Measurements from ENCODE around the gene GCFC2.
"Not testable (repeated sequence)": the region's sequence is repeated elsewhere in the genome, so short reads cannot be mapped to it uniquely, and the experiment has no call there.

Gene GCFC2

GRCh38 chr2:75688196-75688595 is 22.5 kb downstream of the GCFC2 start:
- Histone ChIP-seq H3K27ac (ENCODE audit: low read depth, low read length) (no peak overlapping the region), H3K4me1 (ENCODE audit: control insufficient read depth in 5 of 5, insufficient read depth in 5 of 5, low read length in 5 of 5) (no peaks in the 10 kb centered on the region), H3K27me3 (ENCODE audit: control insufficient read depth in 5 of 5, insufficient read depth in 4 of 5, low read length in 5 of 5) (no peaks in the 10 kb centered on the region), H3K9me3 (ENCODE audit: control insufficient read depth in 5 of 5, low read length in 5 of 5) (no peaks in the 10 kb centered on the region), H3K4me3 (ENCODE audit: low read depth in 1 of 5, low read length in 5 of 5) (no peak overlapping the region), H3K9ac (ENCODE audit: low read length in 5 of 5) (no peak overlapping the region), H3K36me3 (ENCODE audit: control insufficient read depth in 5 of 5, insufficient read depth in 5 of 5, low read length in 5 of 5) (peaks cover 31 to 58% (median 50%) of the 10 kb centered on the region in 5 donors)

GRCh38 chr2:75683430-75683829 is 27.3 kb downstream of the GCFC2 start:
- H3K27ac ChIP-seq (ENCODE audit: low read depth, low read length); H3K9ac ChIP-seq (ENCODE audit: low read length in 5 of 5); H3K9me3 ChIP-seq (ENCODE audit: control insufficient read depth in 5 of 5, low read length in 5 of 5); H3K4me1 ChIP-seq (ENCODE audit: control insufficient read depth in 5 of 5, insufficient read depth in 5 of 5, low read length in 5 of 5); H3K4me3 ChIP-seq (ENCODE audit: low read depth in 1 of 5, low read length in 5 of 5); H3K27me3 ChIP-seq (ENCODE audit: control insufficient read depth in 5 of 5, insufficient read depth in 4 of 5, low read length in 5 of 5): not testable (repeated sequence)
- H3K36me3 ChIP-seq (ENCODE audit: control insufficient read depth in 5 of 5, insufficient read depth in 5 of 5, low read length in 5 of 5) = peaks cover 22 to 42% (median 32%) of the 10 kb centered on the region in 5 donors

- Histone ChIP-seq H3K9me3 (ENCODE audit: control insufficient read depth in 5 of 5, low read length in 5 of 5) (no peaks in the 10 kb centered on the region), H3K27ac (ENCODE audit: low read depth, low read length) (no peak overlapping the region), H3K27me3 (ENCODE audit: control insufficient read depth in 5 of 5, insufficient read depth in 4 of 5, low read length in 5 of 5) (no peaks in the 10 kb centered on the region), H3K4me3 (ENCODE audit: low read depth in 1 of 5, low read length in 5 of 5) (no peak overlapping the region), H3K4me1 (ENCODE audit: control insufficient read depth in 5 of 5, insufficient read depth in 5 of 5, low read length in 5 of 5) (peaks cover 0 to 12% (median 0%) of the 10 kb centered on the region in 5 donors), H3K9ac (ENCODE audit: low read length in 5 of 5) (no peak overlapping the region), H3K36me3 (ENCODE audit: control insufficient read depth in 5 of 5, insufficient read depth in 5 of 5, low read length in 5 of 5) (peaks cover 3 to 23% (median 15%) of the 10 kb centered on the region in 5 donors)
Measured at GRCh38 chr2:75680402-75680801, 30.3 kb downstream of the GCFC2 start.

- no peaks in the 10 kb centered on the region for H3K27me3 ChIP-seq (ENCODE audit: control insufficient read depth in 5 of 5, insufficient read depth in 4 of 5, low read length in 5 of 5)
- no peaks in the 10 kb centered on the region for H3K9me3 ChIP-seq (ENCODE audit: control insufficient read depth in 5 of 5, low read length in 5 of 5)
- H3K27ac ChIP-seq (ENCODE audit: low read depth, low read length) = no peak overlapping the region
- peaks cover 0 to 16% (median 0%) of the 10 kb centered on the region in 5 donors for H3K4me1 ChIP-seq (ENCODE audit: control insufficient read depth in 5 of 5, insufficient read depth in 5 of 5, low read length in 5 of 5)
- no peak overlapping the region for H3K9ac ChIP-seq (ENCODE audit: low read length in 5 of 5)
- H3K4me3 ChIP-seq (ENCODE audit: low read depth in 1 of 5, low read length in 5 of 5) = no peak overlapping the region
- H3K36me3 ChIP-seq (ENCODE audit: control insufficient read depth in 5 of 5, insufficient read depth in 5 of 5, low read length in 5 of 5) = peaks cover 0 to 23% (median 13%) of the 10 kb centered on the region in 5 donors
Measured at GRCh38 chr2:75679556-75679955, 31.2 kb downstream of the GCFC2 start.

- Histone ChIP-seq H3K27ac (ENCODE audit: low read depth, low read length) (no peak overlapping the region), H3K9me3 (ENCODE audit: control insufficient read depth in 5 of 5, low read length in 5 of 5) (no peaks in the 10 kb centered on the region), H3K9ac (ENCODE audit: low read length in 5 of 5) (no peak overlapping the region), H3K4me1 (ENCODE audit: control insufficient read depth in 5 of 5, insufficient read depth in 5 of 5, low read length in 5 of 5) (peaks cover 0 to 16% (median 0%) of the 10 kb centered on the region in 5 donors), H3K4me3 (ENCODE audit: low read depth in 1 of 5, low read length in 5 of 5) (no peak overlapping the region), H3K36me3 (ENCODE audit: control insufficient read depth in 5 of 5, insufficient read depth in 5 of 5, low read length in 5 of 5) (peaks cover 7 to 26% (median 8%) of the 10 kb centered on the region in 5 donors), H3K27me3 (ENCODE audit: control insufficient read depth in 5 of 5, insufficient read depth in 4 of 5, low read length in 5 of 5) (no peaks in the 10 kb centered on the region)
Measured at GRCh38 chr2:75676464-75676863, 34.3 kb downstream of the GCFC2 start.

GRCh38 chr2:75675908-75676307 is 34.8 kb downstream of the GCFC2 start:
- H3K27me3 ChIP-seq (ENCODE audit: control insufficient read depth in 5 of 5, insufficient read depth in 4 of 5, low read length in 5 of 5) = no peaks in the 10 kb centered on the region
- H3K4me3 ChIP-seq (ENCODE audit: low read depth in 1 of 5, low read length in 5 of 5) = no peak overlapping the region
- peak overlapping the region in 1 of 5 donors; percentile 26 for H3K9ac ChIP-seq (ENCODE audit: low read length in 5 of 5)
- H3K27ac ChIP-seq (ENCODE audit: low read depth, low read length) = no peak overlapping the region
- peaks cover 5 to 26% (median 13%) of the 10 kb centered on the region in 5 donors for H3K36me3 ChIP-seq (ENCODE audit: control insufficient read depth in 5 of 5, insufficient read depth in 5 of 5, low read length in 5 of 5)
- peaks cover 0 to 16% (median 0%) of the 10 kb centered on the region in 5 donors for H3K4me1 ChIP-seq (ENCODE audit: control insufficient read depth in 5 of 5, insufficient read depth in 5 of 5, low read length in 5 of 5)
- no peaks in the 10 kb centered on the region for H3K9me3 ChIP-seq (ENCODE audit: control insufficient read depth in 5 of 5, low read length in 5 of 5)

- Histone ChIP-seq H3K4me1 (ENCODE audit: control insufficient read depth in 5 of 5, insufficient read depth in 5 of 5, low read length in 5 of 5) (peaks cover 0 to 16% (median 0%) of the 10 kb centered on the region in 5 donors), H3K36me3 (ENCODE audit: control insufficient read depth in 5 of 5, insufficient read depth in 5 of 5, low read length in 5 of 5) (peaks cover 5 to 26% (median 13%) of the 10 kb centered on the region in 5 donors)
- H3K9ac ChIP-seq (ENCODE audit: low read length in 5 of 5); H3K27me3 ChIP-seq (ENCODE audit: control insufficient read depth in 5 of 5, insufficient read depth in 4 of 5, low read length in 5 of 5); H3K27ac ChIP-seq (ENCODE audit: low read depth, low read length); H3K4me3 ChIP-seq (ENCODE audit: low read depth in 1 of 5, low read length in 5 of 5); H3K9me3 ChIP-seq (ENCODE audit: control insufficient read depth in 5 of 5, low read length in 5 of 5): not testable (repeated sequence)
Measured at GRCh38 chr2:75675423-75675822, 35.3 kb downstream of the GCFC2 start.

- H3K9ac ChIP-seq (ENCODE audit: low read length in 5 of 5) = no peak overlapping the region
- no peaks in the 10 kb centered on the region for H3K27me3 ChIP-seq (ENCODE audit: control insufficient read depth in 5 of 5, insufficient read depth in 4 of 5, low read length in 5 of 5)
- H3K4me3 ChIP-seq (ENCODE audit: low read depth in 1 of 5, low read length in 5 of 5) = no peak overlapping the region
- no peaks in the 10 kb centered on the region for H3K4me1 ChIP-seq (ENCODE audit: control insufficient read depth in 5 of 5, insufficient read depth in 5 of 5, low read length in 5 of 5)
- H3K9me3 ChIP-seq (ENCODE audit: control insufficient read depth in 5 of 5, low read length in 5 of 5) = no peaks in the 10 kb centered on the region
- no peak overlapping the region for H3K27ac ChIP-seq (ENCODE audit: low read depth, low read length)
- peaks cover 13 to 44% (median 23%) of the 10 kb centered on the region in 5 donors for H3K36me3 ChIP-seq (ENCODE audit: control insufficient read depth in 5 of 5, insufficient read depth in 5 of 5, low read length in 5 of 5)
Measured at GRCh38 chr2:75667884-75668283, 42.8 kb downstream of the GCFC2 start.

GRCh38 chr2:75666911-75667310 is 43.8 kb downstream of the GCFC2 start:
- Histone ChIP-seq H3K4me1 (ENCODE audit: control insufficient read depth in 5 of 5, insufficient read depth in 5 of 5, low read length in 5 of 5) (no peaks in the 10 kb centered on the region), H3K27ac (ENCODE audit: low read depth, low read length) (no peak overlapping the region), H3K9me3 (ENCODE audit: control insufficient read depth in 5 of 5, low read length in 5 of 5) (no peaks in the 10 kb centered on the region), H3K27me3 (ENCODE audit: control insufficient read depth in 5 of 5, insufficient read depth in 4 of 5, low read length in 5 of 5) (no peaks in the 10 kb centered on the region), H3K4me3 (ENCODE audit: low read depth in 1 of 5, low read length in 5 of 5) (no peak overlapping the region), H3K9ac (ENCODE audit: low read length in 5 of 5) (no peak overlapping the region), H3K36me3 (ENCODE audit: control insufficient read depth in 5 of 5, insufficient read depth in 5 of 5, low read length in 5 of 5) (peaks cover 13 to 40% (median 22%) of the 10 kb centered on the region in 5 donors)

- Histone ChIP-seq H3K9me3 (ENCODE audit: control insufficient read depth in 5 of 5, low read length in 5 of 5) (peaks cover 0 to 6% (median 2%) of the 10 kb centered on the region in 5 donors), H3K27ac (ENCODE audit: low read depth, low read length) (no peak overlapping the region), H3K4me1 (ENCODE audit: control insufficient read depth in 5 of 5, insufficient read depth in 5 of 5, low read length in 5 of 5) (no peaks in the 10 kb centered on the region), H3K4me3 (ENCODE audit: low read depth in 1 of 5, low read length in 5 of 5) (no peak overlapping the region), H3K9ac (ENCODE audit: low read length in 5 of 5) (no peak overlapping the region), H3K36me3 (ENCODE audit: control insufficient read depth in 5 of 5, insufficient read depth in 5 of 5, low read length in 5 of 5) (peaks cover 34 to 69% (median 60%) of the 10 kb centered on the region in 5 donors), H3K27me3 (ENCODE audit: control insufficient read depth in 5 of 5, insufficient read depth in 4 of 5, low read length in 5 of 5) (no peaks in the 10 kb centered on the region)
Measured at GRCh38 chr2:75657798-75658197, 52.9 kb downstream of the GCFC2 start.

Measured in subcutaneous abdominal adipose tissue (tissue), 5 donors.